WTC11 (cell line): ENCODE results near the gene CORO7. TPM values are rescaled to one million over a fixed set of nuclear protein-coding genes. Genes with fewer than 3 reads are reported as not detected.

ENCODE experiments used
- ATAC-seq: fragments of 200-7000 bp; cut with Tn5 transposase; 2 replicates; pipeline ENCODE4 v1.10.0; 2021; ENCODE audit warnings: mild to moderate bottlenecking, moderate library complexity
- CTCF ChIA-PET: fragments of 300-600 bp; sonication (Branson Sonifier 250); formaldehyde crosslinking; loops from one replicate; lab custom pipeline; 2021; ENCODE audit warnings: antibody characterized with exemption; lab: Charles Lee
- POLR2A ChIA-PET: fragments of 350-600 bp; sonication (Branson Sonifier 250); formaldehyde crosslinking; loops from one replicate; lab custom pipeline; 2021; ENCODE audit warnings: antibody characterized with exemption; lab: Charles Lee
- DNase-seq: peaks from one replicate; pipeline ENCODE4 v3.0.0; 2021; ENCODE audit warnings: low spot score
- H3K27ac Mint-ChIP-seq: 2 replicates; pipeline ENCODE4 v1.8.0; 2021; ENCODE audit warnings: mixed read lengths
- H3K27me3 Mint-ChIP-seq: 2 replicates; pipeline ENCODE4 v1.8.0; 2021; ENCODE audit warnings: low read depth, mild to moderate bottlenecking, moderate library complexity, mixed read lengths
- H3K36me3 Mint-ChIP-seq: 2 replicates; pipeline ENCODE4 v1.8.0; 2021; ENCODE audit warnings: mixed read lengths
- H3K4me1 Mint-ChIP-seq: 2 replicates; pipeline ENCODE4 v1.8.0; 2022; ENCODE audit warnings: mixed read lengths
- H3K4me3 Mint-ChIP-seq: 2 replicates; pipeline ENCODE4 v1.8.0; 2021; ENCODE audit warnings: mild to moderate bottlenecking, moderate library complexity, mixed read lengths
- H3K9me3 Mint-ChIP-seq: 2 replicates; pipeline ENCODE4 v1.8.0; 2021; ENCODE audit warnings: mixed read lengths
- ERG ChIP-seq: fragments of 250-450 bp; sonication (Bioruptor Pico); IDR thresholded peaks from 2 replicates; pipeline ENCODE4 v1.8.0; 2021; ENCODE audit warnings: mild to moderate bottlenecking
- ETV6 ChIP-seq: sonication (generic); formaldehyde crosslinking; IDR thresholded peaks from 2 replicates; pipeline ENCODE4 v1.8.1; 2022; ENCODE audit warnings: mild to moderate bottlenecking, missing genetic modification reagents
- IRF1 ChIP-seq: sonication (generic); formaldehyde crosslinking; IDR thresholded peaks from 2 replicates; pipeline ENCODE4 v1.8.0; 2023; ENCODE audit warnings: missing genetic modification reagents
- PRRX2 ChIP-seq: fragments of 250-450 bp; sonication (Bioruptor Pico); IDR thresholded peaks from 2 replicates; pipeline ENCODE4 v1.8.0; 2021; ENCODE audit warnings: mild to moderate bottlenecking
- SP1 ChIP-seq: sonication (generic); formaldehyde crosslinking; conservative IDR thresholded peaks from 2 replicates; pipeline ENCODE4 v1.8.1; 2022; ENCODE audit warnings: missing genetic modification reagents
- TEAD1 ChIP-seq: sonication (generic); formaldehyde crosslinking; IDR thresholded peaks from 2 replicates; pipeline ENCODE4 v1.8.0; 2022; ENCODE audit warnings: mild to moderate bottlenecking, missing genetic modification reagents
- ZBTB43 ChIP-seq: sonication (generic); formaldehyde crosslinking; IDR thresholded peaks from 2 replicates; pipeline ENCODE4 v1.8.1; 2023; ENCODE audit warnings: mild to moderate bottlenecking, missing genetic modification reagents
- ZNF121 ChIP-seq: sonication (generic); formaldehyde crosslinking; IDR thresholded peaks from 2 replicates; pipeline ENCODE4 v1.8.0; 2023; ENCODE audit warnings: missing genetic modification reagents
- ZNF281 ChIP-seq: sonication (generic); formaldehyde crosslinking; IDR thresholded peaks from 2 replicates; pipeline ENCODE4 v1.8.0; 2023; ENCODE audit warnings: mild to moderate bottlenecking, missing genetic modification reagents
- ZNF317 ChIP-seq: sonication (generic); formaldehyde crosslinking; IDR thresholded peaks from 2 replicates; pipeline ENCODE4 v1.8.1; 2023; ENCODE audit warnings: low read depth, mild to moderate bottlenecking, moderate library complexity, missing genetic modification reagents, borderline replicate concordance
- ZNF532 ChIP-seq: fragments of 250-450 bp; sonication (Bioruptor Pico); IDR thresholded peaks from 2 replicates; pipeline ENCODE4 v1.9.0; 2021; ENCODE audit warnings: mild to moderate bottlenecking, borderline replicate concordance
- total RNA-seq: library from RNA; stranded (reverse); gene quantifications from 3 replicates; pipeline ENCODE4 v1.2.3, GENCODE V29; 2021
- TF ChIP-seq, protein P1 (sequence below): sonication (generic); formaldehyde crosslinking; IDR thresholded peaks from 2 replicates; pipeline ENCODE4 v1.8.0; 2023; ENCODE audit warnings: missing genetic modification reagents, mild to moderate bottlenecking, borderline replicate concordance

The CORO7 gene
- total RNA-seq, 1 experiment from 2014 or later = 45.5 TPM

DNA sequence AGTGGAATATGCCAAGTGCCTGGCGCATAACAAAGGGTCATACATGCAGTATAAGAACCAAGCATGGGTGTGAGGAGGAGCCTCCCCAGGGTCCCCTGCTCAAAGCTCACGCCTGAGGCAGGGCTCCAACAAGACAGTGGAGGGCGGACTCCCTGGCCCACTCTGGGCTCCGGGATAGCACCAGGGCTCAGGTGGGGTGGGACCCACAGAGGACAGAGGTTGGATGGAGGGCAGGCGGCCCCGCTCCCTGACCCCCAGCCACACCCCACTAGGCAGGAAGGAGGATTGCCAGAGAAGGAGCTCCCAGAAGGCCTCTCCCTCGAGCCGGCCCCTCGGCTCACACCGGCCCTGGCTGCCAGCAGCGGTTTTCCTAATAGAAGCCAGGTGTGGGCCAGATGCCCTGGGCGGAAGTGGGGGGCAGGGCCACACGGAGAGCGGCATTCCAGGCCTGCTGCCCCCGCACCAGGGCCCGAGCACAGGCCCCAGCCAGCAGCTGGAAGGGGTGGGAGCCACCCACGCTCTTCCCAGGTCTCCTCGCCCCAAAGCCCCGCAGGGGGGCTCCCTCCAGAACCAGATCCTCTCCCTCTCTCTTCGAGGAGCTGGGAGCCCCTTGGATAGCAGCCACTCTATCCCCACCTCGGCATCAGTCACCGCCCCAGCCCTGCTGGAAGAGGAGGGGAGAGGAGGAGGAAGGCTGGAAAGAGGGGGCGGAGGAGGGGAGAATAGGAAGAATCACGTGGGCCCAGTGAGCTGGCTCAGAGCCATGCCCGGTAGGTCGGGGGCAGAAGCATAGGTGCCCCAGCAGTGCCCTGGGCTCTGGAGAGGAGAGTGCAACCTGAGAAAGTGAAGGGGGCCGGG, 23.8 kb downstream of the CORO7 start (continued):
- TF ChIP-seq, protein P1, sequence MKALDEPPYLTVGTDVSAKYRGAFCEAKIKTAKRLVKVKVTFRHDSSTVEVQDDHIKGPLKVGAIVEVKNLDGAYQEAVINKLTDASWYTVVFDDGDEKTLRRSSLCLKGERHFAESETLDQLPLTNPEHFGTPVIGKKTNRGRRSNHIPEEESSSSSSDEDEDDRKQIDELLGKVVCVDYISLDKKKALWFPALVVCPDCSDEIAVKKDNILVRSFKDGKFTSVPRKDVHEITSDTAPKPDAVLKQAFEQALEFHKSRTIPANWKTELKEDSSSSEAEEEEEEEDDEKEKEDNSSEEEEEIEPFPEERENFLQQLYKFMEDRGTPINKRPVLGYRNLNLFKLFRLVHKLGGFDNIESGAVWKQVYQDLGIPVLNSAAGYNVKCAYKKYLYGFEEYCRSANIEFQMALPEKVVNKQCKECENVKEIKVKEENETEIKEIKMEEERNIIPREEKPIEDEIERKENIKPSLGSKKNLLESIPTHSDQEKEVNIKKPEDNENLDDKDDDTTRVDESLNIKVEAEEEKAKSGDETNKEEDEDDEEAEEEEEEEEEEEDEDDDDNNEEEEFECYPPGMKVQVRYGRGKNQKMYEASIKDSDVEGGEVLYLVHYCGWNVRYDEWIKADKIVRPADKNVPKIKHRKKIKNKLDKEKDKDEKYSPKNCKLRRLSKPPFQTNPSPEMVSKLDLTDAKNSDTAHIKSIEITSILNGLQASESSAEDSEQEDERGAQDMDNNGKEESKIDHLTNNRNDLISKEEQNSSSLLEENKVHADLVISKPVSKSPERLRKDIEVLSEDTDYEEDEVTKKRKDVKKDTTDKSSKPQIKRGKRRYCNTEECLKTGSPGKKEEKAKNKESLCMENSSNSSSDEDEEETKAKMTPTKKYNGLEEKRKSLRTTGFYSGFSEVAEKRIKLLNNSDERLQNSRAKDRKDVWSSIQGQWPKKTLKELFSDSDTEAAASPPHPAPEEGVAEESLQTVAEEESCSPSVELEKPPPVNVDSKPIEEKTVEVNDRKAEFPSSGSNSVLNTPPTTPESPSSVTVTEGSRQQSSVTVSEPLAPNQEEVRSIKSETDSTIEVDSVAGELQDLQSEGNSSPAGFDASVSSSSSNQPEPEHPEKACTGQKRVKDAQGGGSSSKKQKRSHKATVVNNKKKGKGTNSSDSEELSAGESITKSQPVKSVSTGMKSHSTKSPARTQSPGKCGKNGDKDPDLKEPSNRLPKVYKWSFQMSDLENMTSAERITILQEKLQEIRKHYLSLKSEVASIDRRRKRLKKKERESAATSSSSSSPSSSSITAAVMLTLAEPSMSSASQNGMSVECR = peak; percentile 79; the same call in 1 of the 2 replicates
- TF ChIP-seq ZNF317 = no peak
- 0 out of 2 replicates have a peak, but pooled peaks have one; percentile 23 for TF ChIP-seq ZBTB43 (CRISPR knock-in tag)
- TF ChIP-seq ZNF281 (CRISPR knock-in tag) = peak; percentile 99
- peak; percentile 96 for TF ChIP-seq TEAD1
- peak; percentile 77 for TF ChIP-seq SP1
- TF ChIP-seq ZNF532 (CRISPR knock-in tag) = 0 out of 2 replicates have a peak, but pooled peaks have one; percentile 11

DNA sequence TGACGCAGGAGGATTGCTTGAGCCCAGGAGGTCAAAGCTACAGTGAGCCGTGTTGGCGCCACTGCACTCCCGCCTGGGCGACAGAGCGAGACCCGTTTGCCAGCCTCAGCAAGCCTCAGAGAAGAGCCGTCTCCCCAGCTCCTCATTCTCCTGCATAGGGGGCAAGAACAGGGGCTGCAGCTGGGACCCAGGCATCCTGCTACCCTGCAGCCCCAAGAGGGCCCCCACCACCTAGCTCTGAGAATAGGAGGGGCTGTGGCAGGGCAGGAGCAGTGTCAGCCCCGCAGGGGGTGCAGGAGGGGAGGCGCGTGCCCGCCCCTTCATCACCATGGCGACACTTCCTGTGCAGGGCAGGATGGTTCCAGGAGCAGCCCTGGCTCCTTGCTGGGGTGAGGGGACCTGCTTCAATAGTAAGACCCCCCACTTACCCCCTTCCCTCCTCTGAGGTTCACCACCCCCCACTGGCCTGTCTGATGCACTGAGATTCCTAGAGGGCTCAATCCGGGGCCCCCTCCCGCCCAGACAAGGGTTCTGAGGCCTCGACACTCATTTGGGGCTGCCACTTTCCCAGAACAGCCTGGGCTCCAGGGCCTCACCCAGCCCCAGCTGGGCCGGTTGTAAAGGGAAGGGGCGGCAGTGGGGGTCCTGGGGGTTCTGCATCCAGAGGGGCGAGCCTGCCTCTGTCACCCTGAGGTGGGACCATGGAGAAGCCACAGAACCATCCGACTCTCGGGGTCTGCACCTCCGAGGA, 24.6 kb downstream of the CORO7 start:
- H3K4me3 Mint-ChIP-seq = no peak overlapping the region
- CTCF ChIA-PET = interaction anchor here (0.8 to 9.6 kb wide), 21 partner anchors 10 to 191 kb away, joined by 3 to 316 read pairs (median 8); partner anchors contain the start of genes PAM16 and TFAP4
- peak; percentile 83 for TF ChIP-seq ZNF121 (CRISPR knock-in tag)
- no peak for TF ChIP-seq IRF1
- TF ChIP-seq ERG (CRISPR knock-in tag) = no peak
- TF ChIP-seq TEAD1 = no peak
- peak; percentile 64; the same call in 1 of the 2 replicates for TF ChIP-seq ETV6
- TF ChIP-seq, protein P1 = no peak
- no peak for TF ChIP-seq PRRX2 (CRISPR knock-in tag)

More for the DNA sequence above, 24.6 kb downstream of the CORO7 start:
- peak; percentile 72 for DNase-seq
- no peaks in the 10 kb centered on the region for H3K9me3 Mint-ChIP-seq
- H3K4me1 Mint-ChIP-seq = peaks cover 48% of the 10 kb centered on the region
- POLR2A ChIA-PET = interaction anchor here (0.7 to 3.2 kb wide), 9 partner anchors 10 to 120 kb away, joined by 3 to 25 read pairs (median 5); no protein-coding TSS in a partner anchor
- peak; percentile 23 for ATAC-seq
- peak overlapping the region; percentile 92 for H3K27ac Mint-ChIP-seq
- peaks cover 2% of the 10 kb centered on the region; the same call in 1 of the 2 replicates for H3K36me3 Mint-ChIP-seq
- no peaks in the 10 kb centered on the region for H3K27me3 Mint-ChIP-seq
